ENCODE results near the gene MRPS27.

GRCh38 chr5:72302171-72302570, 17.9 kb downstream of the MRPS27 start:
- TF ChIP-seq, protein P1, sequence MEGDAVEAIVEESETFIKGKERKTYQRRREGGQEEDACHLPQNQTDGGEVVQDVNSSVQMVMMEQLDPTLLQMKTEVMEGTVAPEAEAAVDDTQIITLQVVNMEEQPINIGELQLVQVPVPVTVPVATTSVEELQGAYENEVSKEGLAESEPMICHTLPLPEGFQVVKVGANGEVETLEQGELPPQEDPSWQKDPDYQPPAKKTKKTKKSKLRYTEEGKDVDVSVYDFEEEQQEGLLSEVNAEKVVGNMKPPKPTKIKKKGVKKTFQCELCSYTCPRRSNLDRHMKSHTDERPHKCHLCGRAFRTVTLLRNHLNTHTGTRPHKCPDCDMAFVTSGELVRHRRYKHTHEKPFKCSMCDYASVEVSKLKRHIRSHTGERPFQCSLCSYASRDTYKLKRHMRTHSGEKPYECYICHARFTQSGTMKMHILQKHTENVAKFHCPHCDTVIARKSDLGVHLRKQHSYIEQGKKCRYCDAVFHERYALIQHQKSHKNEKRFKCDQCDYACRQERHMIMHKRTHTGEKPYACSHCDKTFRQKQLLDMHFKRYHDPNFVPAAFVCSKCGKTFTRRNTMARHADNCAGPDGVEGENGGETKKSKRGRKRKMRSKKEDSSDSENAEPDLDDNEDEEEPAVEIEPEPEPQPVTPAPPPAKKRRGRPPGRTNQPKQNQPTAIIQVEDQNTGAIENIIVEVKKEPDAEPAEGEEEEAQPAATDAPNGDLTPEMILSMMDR (IDR thresholded peaks at IDR 0.05; ENCODE audit: low read depth, low read length, missing input control) = no peak
- no peak for TF ChIP-seq NR2F2 (IDR thresholded peaks at IDR 0.05)
- TF ChIP-seq ATF3 (IDR thresholded peaks at IDR 0.05) = no peak
- no peak for TF ChIP-seq TAF1 (conservative IDR thresholded peaks at IDR 0.05)
- TF ChIP-seq, protein P2, sequence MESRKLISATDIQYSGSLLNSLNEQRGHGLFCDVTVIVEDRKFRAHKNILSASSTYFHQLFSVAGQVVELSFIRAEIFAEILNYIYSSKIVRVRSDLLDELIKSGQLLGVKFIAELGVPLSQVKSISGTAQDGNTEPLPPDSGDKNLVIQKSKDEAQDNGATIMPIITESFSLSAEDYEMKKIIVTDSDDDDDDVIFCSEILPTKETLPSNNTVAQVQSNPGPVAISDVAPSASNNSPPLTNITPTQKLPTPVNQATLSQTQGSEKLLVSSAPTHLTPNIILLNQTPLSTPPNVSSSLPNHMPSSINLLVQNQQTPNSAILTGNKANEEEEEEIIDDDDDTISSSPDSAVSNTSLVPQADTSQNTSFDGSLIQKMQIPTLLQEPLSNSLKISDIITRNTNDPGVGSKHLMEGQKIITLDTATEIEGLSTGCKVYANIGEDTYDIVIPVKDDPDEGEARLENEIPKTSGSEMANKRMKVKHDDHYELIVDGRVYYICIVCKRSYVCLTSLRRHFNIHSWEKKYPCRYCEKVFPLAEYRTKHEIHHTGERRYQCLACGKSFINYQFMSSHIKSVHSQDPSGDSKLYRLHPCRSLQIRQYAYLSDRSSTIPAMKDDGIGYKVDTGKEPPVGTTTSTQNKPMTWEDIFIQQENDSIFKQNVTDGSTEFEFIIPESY (IDR thresholded peaks at IDR 0.05) = no peak

Measured in liver (tissue), 3 donors.